Transverse colon (tissue), 4 donors: ENCODE results near the gene SLMAP. TPM values are rescaled to one million over a fixed set of nuclear protein-coding genes. Genes with fewer than 3 reads are reported as not detected.

Experiments used
- DNase-seq: peaks from one replicate; pipeline ENCODE4 v3.0.0-alpha.2; 2019
- H3K27ac ChIP-seq, 4 donors: fragments of 200-600 bp; sonication (generic); 2 replicates each; pipeline ENCODE4 v1.5.1; 2016 to 2018; ENCODE audit warnings: inconsistent platforms in 4 of 4
- H3K27me3 ChIP-seq: fragments of 200-600 bp; sonication (generic); 2 replicates; pipeline ENCODE4 v1.5.1; 2017; ENCODE audit warnings: inconsistent platforms
- H3K36me3 ChIP-seq, 4 donors: fragments of 200-600 bp; sonication (generic); 2 replicates each; pipeline ENCODE4 v1.5.1; 2017 to 2019; ENCODE audit warnings: inconsistent platforms in 4 of 4
- H3K4me1 ChIP-seq, 4 donors: fragments of 200-600 bp; sonication (generic); 2 replicates each; pipeline ENCODE4 v1.5.1; 2017 to 2020; ENCODE audit warnings: inconsistent platforms in 4 of 4
- H3K4me3 ChIP-seq, 4 donors: fragments of 200-600 bp; sonication (generic); 1 replicate in 1 of 4; 2 replicates in 3 of 4; pipeline versions ENCODE4 v1.5.1 to v1.6.1; 2017 to 2019; ENCODE audit warnings: inconsistent platforms in 4 of 4
- H3K9me3 ChIP-seq, 2 donors: fragments of 200-600 bp; sonication (generic); 2 replicates each; pipeline ENCODE4 v1.5.1; 2017 to 2019; ENCODE audit warnings: inconsistent platforms in 2 of 2
- EP300 ChIP-seq: sonication (generic); formaldehyde crosslinking; IDR thresholded peaks from one replicate; pipeline ENCODE4 v1.6.1; 2017; ENCODE audit warnings: antibody characterized with exemption, low read depth
- POLR2A ChIP-seq: fragments of 450-650 bp; IDR thresholded peaks from one replicate; pipeline ENCODE4 v1.6.1; 2016; ENCODE audit warnings: antibody characterized with exemption, mild to moderate bottlenecking, moderate library complexity
- POLR2AphosphoS5 ChIP-seq, 3 donors: sonication (generic); formaldehyde crosslinking; IDR thresholded peaks; one replicate each; pipeline ENCODE4 v1.6.1; 2016; ENCODE audit warnings: antibody characterized with exemption in 3 of 3
- WGBS, 2 donors: methylation state at CpG; one replicate each; pipeline ENCODE4 v1.1.5; 2018; ENCODE audit warnings: low coverage in 1 of 2; 5-methylcytosine and 5-hydroxymethylcytosine counted together
- in situ Hi-C, 4 donors: fragments of 200-750 bp; cut with MboI; loops; one replicate each; pipeline versions ENCODE4 v1.15.0 to v1.15.1; 2017; ENCODE audit warnings: low sequenced_read_pairs in 3 of 4, low pct_ligation_motif_present in 1 of 4, low pct_unique_long_range_greater_than_20kb in 1 of 4
- intact Hi-C: fragments of 100-400 bp; cut with DNase I; formaldehyde crosslinking; loops from one replicate; pipeline ENCODE4 v1.15.1; 2023; ENCODE audit warnings: low total_unique reads
- total RNA-seq, 4 donors: library from RNA; depleted of rRNA; stranded (reverse); fragments of >200 nt; gene quantifications; one replicate each; pipeline ENCODE4 v1.1.0, GENCODE V29; 2016
- TF ChIP-seq, protein P1 (sequence below), 5 experiments: fragments of 200-600 bp in 3 of 5; fragments of 450-650 bp in 2 of 5; sonication (generic) in 3 of 5; IDR thresholded peaks; 1 replicate in 2 of 5; 2 replicates in 3 of 5; pipeline ENCODE4 v1.5.1; 2016 to 2017; ENCODE audit warnings: antibody characterized with exemption in 5 of 5, inconsistent platforms in 3 of 5, mild to moderate bottlenecking in 2 of 5, moderate library complexity in 1 of 5

SLMAP gene
- total RNA-seq, 4 donors from 2014 or later: 111 to 162 (median 119) TPM

DNA sequence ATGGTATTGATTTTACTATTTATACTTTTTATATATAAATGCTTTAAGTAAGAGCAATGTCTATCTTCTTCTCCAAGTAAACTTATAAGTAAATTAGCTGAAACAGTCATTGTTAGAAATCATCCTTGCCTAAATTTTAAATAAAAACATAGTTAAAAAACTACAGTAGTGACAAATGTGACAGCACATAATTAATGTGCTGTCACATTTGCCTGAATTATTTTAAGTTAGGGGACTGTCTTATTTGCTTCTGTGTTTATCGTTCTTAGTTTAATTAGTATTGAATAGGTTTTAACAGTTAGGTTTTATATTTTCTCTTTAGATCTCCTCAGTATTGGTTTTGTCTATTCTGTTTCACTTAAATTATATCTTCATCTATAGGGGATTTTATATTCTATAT, 36.1 kb downstream of the SLMAP start:
- 87 to 100% methylated on average over 1 of the region's 1 CpG for WGBS, 2 donors
- intact Hi-C loops: no loop called here

DNA sequence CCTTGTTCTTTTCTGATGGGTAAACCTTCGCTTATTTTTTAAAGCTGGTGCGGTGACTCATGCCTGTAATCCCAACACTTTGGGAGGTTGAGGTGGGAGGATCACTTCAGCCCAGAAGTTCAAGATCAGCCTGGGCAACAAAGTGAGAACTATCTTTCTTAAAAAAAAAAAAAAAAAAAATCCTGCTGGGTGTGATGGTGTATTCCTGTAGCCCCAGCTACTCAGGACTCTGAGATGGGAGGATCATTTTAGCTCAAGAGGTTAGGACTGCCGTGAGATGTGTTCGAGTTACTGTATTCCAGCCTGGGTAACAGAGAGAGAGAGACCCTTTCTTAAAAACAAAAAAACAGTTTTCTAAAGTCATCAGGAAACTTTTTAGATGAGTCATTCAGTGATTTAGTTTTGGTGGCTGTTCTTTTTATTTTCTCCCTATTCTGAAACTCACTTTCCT, 37.7 kb downstream of the SLMAP start:
- no peaks in the 10 kb centered on the region for H3K9me3 ChIP-seq
- intact Hi-C loops (no loop called here), in situ Hi-C loops (no loop called here)
- no peak overlapping the region for H3K4me3 ChIP-seq
- peaks cover 0 to 38% (median 18%) of the 10 kb centered on the region in 4 donors for H3K4me1 ChIP-seq
- H3K27me3 ChIP-seq: no peaks in the 10 kb centered on the region
- no peaks in the 10 kb centered on the region for H3K36me3 ChIP-seq
- WGBS, 2 donors: 88 to 92% methylated on average over 4 of the region's 4 CpGs
- H3K27ac ChIP-seq: no peak overlapping the region
- no peak for DNase-seq
- TF ChIP-seq, protein P1, sequence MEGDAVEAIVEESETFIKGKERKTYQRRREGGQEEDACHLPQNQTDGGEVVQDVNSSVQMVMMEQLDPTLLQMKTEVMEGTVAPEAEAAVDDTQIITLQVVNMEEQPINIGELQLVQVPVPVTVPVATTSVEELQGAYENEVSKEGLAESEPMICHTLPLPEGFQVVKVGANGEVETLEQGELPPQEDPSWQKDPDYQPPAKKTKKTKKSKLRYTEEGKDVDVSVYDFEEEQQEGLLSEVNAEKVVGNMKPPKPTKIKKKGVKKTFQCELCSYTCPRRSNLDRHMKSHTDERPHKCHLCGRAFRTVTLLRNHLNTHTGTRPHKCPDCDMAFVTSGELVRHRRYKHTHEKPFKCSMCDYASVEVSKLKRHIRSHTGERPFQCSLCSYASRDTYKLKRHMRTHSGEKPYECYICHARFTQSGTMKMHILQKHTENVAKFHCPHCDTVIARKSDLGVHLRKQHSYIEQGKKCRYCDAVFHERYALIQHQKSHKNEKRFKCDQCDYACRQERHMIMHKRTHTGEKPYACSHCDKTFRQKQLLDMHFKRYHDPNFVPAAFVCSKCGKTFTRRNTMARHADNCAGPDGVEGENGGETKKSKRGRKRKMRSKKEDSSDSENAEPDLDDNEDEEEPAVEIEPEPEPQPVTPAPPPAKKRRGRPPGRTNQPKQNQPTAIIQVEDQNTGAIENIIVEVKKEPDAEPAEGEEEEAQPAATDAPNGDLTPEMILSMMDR (IDR thresholded peaks at IDR 0.05): no peak
- TF ChIP-seq POLR2AphosphoS5 (IDR thresholded peaks at IDR 0.05) (no peak), EP300 (no peak), POLR2A (no peak)

More for the DNA sequence above, 36.1 kb downstream of the SLMAP start:
- H3K9me3 ChIP-seq: no peaks in the 10 kb centered on the region
- no peak overlapping the region for H3K4me3 ChIP-seq
- H3K4me1 ChIP-seq: peaks cover 0 to 33% (median 8%) of the 10 kb centered on the region in 4 donors
- DNase-seq: no peak
- no peak overlapping the region for H3K27ac ChIP-seq
- in situ Hi-C loops: no loop called here
- no peaks in the 10 kb centered on the region for H3K36me3 ChIP-seq
- TF ChIP-seq POLR2A (no peak), EP300 (no peak), POLR2AphosphoS5 (IDR thresholded peaks at IDR 0.05) (no peak)
- TF ChIP-seq, protein P1 (IDR thresholded peaks at IDR 0.05): no peak
- H3K27me3 ChIP-seq: no peaks in the 10 kb centered on the region

DNA sequence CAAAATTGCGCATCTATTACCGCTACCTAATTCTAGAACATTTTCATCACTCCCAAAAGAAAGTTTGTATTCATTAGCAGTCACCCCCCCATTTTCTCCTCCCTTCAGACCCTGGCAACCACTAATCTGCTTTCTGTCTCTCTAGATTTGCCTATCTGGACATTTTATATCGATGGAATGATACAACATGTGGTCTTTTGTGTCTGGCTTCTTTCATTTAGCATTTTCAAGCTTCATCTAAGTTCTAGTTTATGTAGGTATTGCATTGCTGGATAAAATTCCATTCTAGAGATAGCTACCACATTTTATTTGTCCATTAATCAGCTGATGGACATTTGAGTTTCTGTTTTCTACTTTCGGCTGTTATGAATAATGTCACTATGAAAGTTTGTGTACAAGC, 38.4 kb downstream of the SLMAP start:
- 92% methylated on average over 4 of the region's 4 CpGs for WGBS, 2 donors
- no peak overlapping the region for H3K27ac ChIP-seq
- in situ Hi-C loops: no loop called here
- peaks cover 3 to 46% (median 25%) of the 10 kb centered on the region in 4 donors for H3K4me1 ChIP-seq
- TF ChIP-seq POLR2A (no peak), POLR2AphosphoS5 (IDR thresholded peaks at IDR 0.05) (no peak), EP300 (no peak)
- TF ChIP-seq, protein P1 (IDR thresholded peaks at IDR 0.05): no peak
- H3K27me3 ChIP-seq: no peaks in the 10 kb centered on the region
- intact Hi-C loops: no loop called here
- no peaks in the 10 kb centered on the region for H3K36me3 ChIP-seq
- no peaks in the 10 kb centered on the region for H3K9me3 ChIP-seq
- no peak overlapping the region for H3K4me3 ChIP-seq
- DNase-seq: no peak

DNA sequence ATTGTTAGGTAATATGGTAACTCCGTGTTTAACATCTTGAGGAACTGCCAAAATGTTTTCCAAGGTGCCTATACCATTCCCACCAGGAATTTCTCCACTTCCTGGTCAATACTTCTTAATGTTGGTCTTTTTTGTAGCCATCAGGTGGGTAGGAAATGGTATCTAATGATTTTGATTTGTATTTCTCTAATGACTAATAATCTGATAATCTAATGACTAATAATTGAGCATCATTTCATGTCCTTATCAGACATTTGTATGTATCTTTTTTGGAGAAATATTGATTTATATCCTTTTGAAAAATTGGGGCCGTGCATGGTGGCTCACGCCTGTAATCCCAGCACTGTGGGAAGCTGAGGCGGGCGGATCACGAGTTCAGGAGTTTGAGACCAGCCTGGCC, 38.8 kb downstream of the SLMAP start:
- H3K36me3 ChIP-seq: no peaks in the 10 kb centered on the region
- H3K4me3 ChIP-seq: no peak overlapping the region
- H3K27ac ChIP-seq: no peak overlapping the region
- intact Hi-C loops (no loop called here), in situ Hi-C loops (no loop called here)
- DNase-seq: no peak
- WGBS, 2 donors: 97 to 100% methylated on average over 6 of the region's 6 CpGs
- H3K4me1 ChIP-seq: peaks cover 3 to 50% (median 28%) of the 10 kb centered on the region in 4 donors
- TF ChIP-seq EP300 (no peak), POLR2A (no peak), POLR2AphosphoS5 (IDR thresholded peaks at IDR 0.05) (no peak)
- TF ChIP-seq, protein P1 (IDR thresholded peaks at IDR 0.05): no peak
- H3K9me3 ChIP-seq: no peaks in the 10 kb centered on the region
- no peaks in the 10 kb centered on the region for H3K27me3 ChIP-seq
